Breast epithelium (tissue), 4 donors: ENCODE results near the gene HOXA6. TPM values are rescaled to one million over a fixed set of nuclear protein-coding genes. Genes with fewer than 3 reads are reported as not detected.

Source experiments
- DNase-seq, 2 donors: peaks; one replicate each; pipeline ENCODE4 v3.0.0-alpha.2; 2019; ENCODE audit warnings: low spot score in 2 of 2
- H3K27ac ChIP-seq, 2 donors: fragments of 200-600 bp; sonication (generic) in 1 of 2; one replicate each; pipeline ENCODE4 v1.5.1; 2016 to 2019; ENCODE audit warnings: mild to moderate bottlenecking in 1 of 2
- H3K27me3 ChIP-seq, 2 donors: fragments of 200-600 bp; sonication (generic) in 1 of 2; one replicate each; pipeline versions ENCODE4 v1.5.1 to v1.6.0; 2017 to 2019; ENCODE audit warnings: control low read depth in 1 of 2, mild to moderate bottlenecking in 1 of 2
- H3K36me3 ChIP-seq: fragments of 200-600 bp; one replicate; pipeline ENCODE4 v1.5.1; 2019
- H3K4me1 ChIP-seq, 2 donors: fragments of 200-600 bp; sonication (generic); one replicate each; pipeline ENCODE4 v1.5.1; 2016 to 2019; ENCODE audit warnings: control low read depth in 1 of 2
- H3K4me3 ChIP-seq, 3 donors: fragments of 200-600 bp; sonication (generic); 1 replicate in 2 of 3; 2 replicates in 1 of 3; pipeline ENCODE4 v1.5.1; 2016 to 2019; ENCODE audit warnings: mild to moderate bottlenecking in 3 of 3, moderate library complexity in 2 of 3
- H3K9me3 ChIP-seq, 2 donors: fragments of 200-600 bp; sonication (generic) in 1 of 2; one replicate each; pipeline ENCODE4 v1.5.1; 2016 to 2019; ENCODE audit warnings: control low read depth in 1 of 2
- POLR2A ChIP-seq: fragments of 450-650 bp; IDR thresholded peaks from one replicate; pipeline ENCODE4 v1.6.1; 2016; ENCODE audit warnings: antibody characterized with exemption, mild to moderate bottlenecking, moderate library complexity
- POLR2AphosphoS5 ChIP-seq, 3 donors: sonication (generic); formaldehyde crosslinking; IDR thresholded peaks; one replicate each; pipeline ENCODE4 v1.6.1; 2017; ENCODE audit warnings: antibody characterized with exemption in 3 of 3
- intact Hi-C: fragments of 100-400 bp; cut with DNase I; formaldehyde crosslinking; loops from one replicate; pipeline ENCODE4 v1.15.1; 2023; ENCODE audit warnings: low total_unique reads
- total RNA-seq, 3 donors: library from RNA; depleted of rRNA; stranded (reverse); fragments of >200 nt; gene quantifications; one replicate each; pipeline ENCODE4 v1.1.0, GENCODE V29; 2016
- TF ChIP-seq, protein P1 (sequence below), 3 donors: fragments of 450-650 bp; IDR thresholded peaks; one replicate each; pipeline ENCODE4 v1.5.1; 2016 to 2017; ENCODE audit warnings: antibody characterized with exemption in 3 of 3, mild to moderate bottlenecking in 3 of 3, moderate library complexity in 3 of 3

The HOXA6 gene
- total RNA-seq, 3 donors from 2014 or later, result 7.9 to 16.0 (median 9.0) TPM

DNA sequence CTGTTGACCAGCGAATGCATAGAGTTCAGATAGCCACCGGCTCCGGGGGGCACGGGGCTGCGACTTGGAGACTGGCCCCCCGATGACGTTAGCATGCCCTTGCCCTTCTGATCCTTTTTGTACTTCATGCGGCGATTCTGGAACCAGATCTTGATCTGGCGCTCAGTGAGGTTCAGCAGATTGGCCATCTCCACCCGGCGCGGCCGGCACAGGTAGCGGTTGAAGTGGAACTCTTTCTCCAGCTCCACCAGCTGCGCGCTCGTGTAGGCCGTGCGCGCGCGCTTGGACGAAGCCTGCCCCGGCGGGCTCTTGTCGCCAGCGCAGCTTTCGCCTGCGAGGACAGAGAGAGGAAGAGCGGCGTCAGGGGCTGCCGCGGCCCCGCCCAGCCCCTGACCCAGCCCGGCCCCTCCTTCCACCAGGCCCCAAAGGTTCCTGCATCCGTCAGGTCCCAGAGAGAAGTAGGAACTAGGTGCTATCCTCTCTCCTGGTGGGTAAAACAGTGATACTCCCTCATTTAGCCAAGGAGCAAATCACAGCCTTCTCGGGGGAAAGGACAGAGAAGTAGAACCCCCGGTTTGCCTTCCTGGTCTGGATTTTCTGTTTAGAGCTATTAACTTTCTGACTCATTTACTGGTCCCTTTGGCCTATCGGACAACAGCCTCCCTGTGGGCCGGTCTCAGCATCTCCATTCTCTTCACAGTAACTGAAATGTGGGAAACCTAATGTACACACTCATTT lies 39.0 kb downstream of the HOXA6 start:
- Histone ChIP-seq H3K9me3 (no peaks in the 10 kb centered on the region), H3K4me3 (peak overlapping the region; percentile 33 to 83 (median 67)), H3K36me3 (no peaks in the 10 kb centered on the region), H3K4me1 (no peaks in the 10 kb centered on the region), H3K27ac (peak overlapping the region; percentile 98 to 100), H3K27me3 (no peaks in the 10 kb centered on the region)
- TF ChIP-seq POLR2A (peak; percentile 35), POLR2AphosphoS5 (IDR thresholded peaks at IDR 0.05) (peak; percentile 17 to 83 (median 48))
- TF ChIP-seq, protein P1, sequence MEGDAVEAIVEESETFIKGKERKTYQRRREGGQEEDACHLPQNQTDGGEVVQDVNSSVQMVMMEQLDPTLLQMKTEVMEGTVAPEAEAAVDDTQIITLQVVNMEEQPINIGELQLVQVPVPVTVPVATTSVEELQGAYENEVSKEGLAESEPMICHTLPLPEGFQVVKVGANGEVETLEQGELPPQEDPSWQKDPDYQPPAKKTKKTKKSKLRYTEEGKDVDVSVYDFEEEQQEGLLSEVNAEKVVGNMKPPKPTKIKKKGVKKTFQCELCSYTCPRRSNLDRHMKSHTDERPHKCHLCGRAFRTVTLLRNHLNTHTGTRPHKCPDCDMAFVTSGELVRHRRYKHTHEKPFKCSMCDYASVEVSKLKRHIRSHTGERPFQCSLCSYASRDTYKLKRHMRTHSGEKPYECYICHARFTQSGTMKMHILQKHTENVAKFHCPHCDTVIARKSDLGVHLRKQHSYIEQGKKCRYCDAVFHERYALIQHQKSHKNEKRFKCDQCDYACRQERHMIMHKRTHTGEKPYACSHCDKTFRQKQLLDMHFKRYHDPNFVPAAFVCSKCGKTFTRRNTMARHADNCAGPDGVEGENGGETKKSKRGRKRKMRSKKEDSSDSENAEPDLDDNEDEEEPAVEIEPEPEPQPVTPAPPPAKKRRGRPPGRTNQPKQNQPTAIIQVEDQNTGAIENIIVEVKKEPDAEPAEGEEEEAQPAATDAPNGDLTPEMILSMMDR (IDR thresholded peaks at IDR 0.05), result no peak
- intact Hi-C loops, result no loop called here
- no peak for DNase-seq

DNA sequence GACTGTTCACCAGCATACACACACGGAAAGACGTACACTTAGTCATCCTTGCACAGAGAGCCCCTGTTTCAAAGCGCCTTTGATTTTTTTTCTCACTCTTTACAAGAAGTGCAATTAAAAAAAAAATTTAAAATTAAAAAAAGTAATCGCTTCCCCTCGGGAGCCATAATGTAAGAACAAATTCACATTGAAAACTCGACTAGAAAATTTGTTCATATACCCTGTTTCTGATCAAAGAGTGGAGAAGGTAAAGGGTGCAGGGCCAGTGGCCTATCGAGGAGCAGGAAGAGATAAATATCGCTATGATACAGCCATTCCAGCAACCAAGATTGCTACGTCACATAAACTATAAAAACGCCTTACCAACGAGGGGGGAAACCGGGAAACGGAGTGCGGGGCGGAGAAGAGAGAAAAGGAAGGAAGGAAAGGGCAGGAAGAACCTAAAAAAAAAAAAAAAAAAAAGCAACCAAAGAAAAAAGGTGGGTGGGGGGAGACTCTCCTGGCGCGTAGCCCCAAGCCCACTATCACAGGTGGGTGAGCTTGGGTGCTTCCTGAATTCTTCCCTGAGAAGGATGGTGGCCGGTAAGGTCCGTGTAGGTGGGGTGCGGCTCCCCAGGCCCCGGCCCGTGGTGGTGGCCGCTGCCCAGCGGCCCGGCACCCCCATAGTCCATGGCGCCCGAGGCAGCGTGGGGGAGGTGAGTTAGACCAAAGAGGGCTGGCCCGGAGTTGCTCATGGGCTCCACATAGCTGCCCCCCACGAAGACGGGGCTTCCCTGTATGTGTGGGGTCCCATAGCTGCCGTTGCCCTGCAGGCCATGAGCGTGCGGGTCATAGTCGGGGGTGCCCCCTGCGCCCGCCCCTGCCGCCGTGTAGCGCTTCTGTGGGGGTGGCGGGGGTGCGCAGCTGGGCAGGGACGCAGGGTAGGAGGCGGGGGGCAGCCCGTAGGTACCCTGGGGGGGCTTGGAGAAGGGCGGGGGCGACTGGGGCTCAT lies 39.9 kb downstream of the HOXA6 start:
- no peak for DNase-seq
- intact Hi-C loops, result no loop called here
- Histone ChIP-seq H3K4me3 (peak overlapping the region; percentile 33 to 83 (median 67)), H3K9me3 (no peaks in the 10 kb centered on the region), H3K4me1 (no peaks in the 10 kb centered on the region), H3K27me3 (no peaks in the 10 kb centered on the region), H3K36me3 (no peaks in the 10 kb centered on the region), H3K27ac (peak overlapping the region; percentile 98 to 100)
- TF ChIP-seq POLR2AphosphoS5 (IDR thresholded peaks at IDR 0.05), result no peak
- TF ChIP-seq, protein P1 (IDR thresholded peaks at IDR 0.05), result no peak
- TF ChIP-seq POLR2A, result no peak

DNA sequence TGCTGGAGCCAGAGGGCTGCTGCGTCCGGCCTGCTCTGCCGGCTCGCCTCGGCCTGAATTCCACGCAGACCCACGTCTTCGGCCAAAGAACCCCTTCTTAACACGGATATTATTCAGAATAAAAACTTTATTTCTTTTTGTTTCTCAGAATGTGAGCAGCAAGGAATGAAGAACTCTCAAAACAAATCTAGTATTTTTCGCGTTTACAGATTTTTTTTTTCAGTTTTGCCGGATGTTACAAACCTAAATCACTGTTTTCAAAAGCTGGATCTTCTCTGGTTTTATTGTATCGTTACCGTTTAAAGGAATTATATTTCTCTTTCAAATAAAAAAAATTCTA lies 40.7 kb downstream of the HOXA6 start:
- Histone ChIP-seq H3K27me3 (no peaks in the 10 kb centered on the region), H3K27ac (peak overlapping the region; percentile 94 to 98), H3K36me3 (no peaks in the 10 kb centered on the region), H3K4me3 (peak overlapping the region; percentile 37 to 83 (median 64)), H3K9me3 (no peaks in the 10 kb centered on the region), H3K4me1 (no peaks in the 10 kb centered on the region)
- TF ChIP-seq POLR2AphosphoS5 (IDR thresholded peaks at IDR 0.05) (no peak), POLR2A (no peak)
- TF ChIP-seq, protein P1 (IDR thresholded peaks at IDR 0.05), result no peak
- no peak for DNase-seq
- intact Hi-C loops, result no loop called here

DNA sequence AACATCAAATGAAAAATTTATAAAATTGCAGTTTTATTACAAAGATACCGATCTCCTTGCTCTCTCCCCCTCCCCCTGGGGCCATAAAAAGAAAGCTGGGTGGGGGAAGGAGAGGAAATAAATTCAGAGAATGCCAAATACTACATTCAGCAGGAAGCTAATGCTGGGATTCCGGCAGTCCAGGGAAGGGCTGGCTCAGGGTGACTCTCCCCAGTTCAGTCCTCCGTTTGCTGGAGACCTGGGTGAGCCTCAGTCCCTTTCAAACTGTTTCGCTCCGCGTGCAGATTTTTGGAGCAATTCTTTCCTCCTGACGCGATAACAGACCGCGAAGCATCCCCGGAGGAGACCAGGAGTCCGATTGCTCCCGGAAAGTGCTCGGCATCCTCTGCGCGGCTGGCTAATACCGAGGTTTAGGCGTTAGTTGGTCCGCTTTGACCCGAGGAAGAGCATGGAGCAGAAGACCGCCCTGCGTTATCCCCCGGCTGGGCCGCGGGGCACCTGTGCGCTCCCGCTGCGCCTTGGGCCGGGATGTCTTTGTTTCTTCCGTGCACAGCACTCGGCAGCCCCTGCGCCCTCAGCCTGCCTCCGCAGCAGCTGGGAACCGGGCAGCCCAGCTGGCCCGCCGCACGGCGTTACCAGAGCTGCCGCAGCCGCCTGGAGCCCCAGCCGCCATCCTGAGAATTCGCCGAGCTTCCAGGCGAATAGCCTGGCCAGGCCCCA lies 41.2 kb downstream of the HOXA6 start:
- H3K9me3 ChIP-seq, result no peaks in the 10 kb centered on the region
- no peaks in the 10 kb centered on the region for H3K27me3 ChIP-seq
- intact Hi-C loops, result no loop called here
- TF ChIP-seq POLR2A (no peak), POLR2AphosphoS5 (IDR thresholded peaks at IDR 0.05) (peak in 1 of 3 donors; percentile 28)
- TF ChIP-seq, protein P1 (IDR thresholded peaks at IDR 0.05), result no peak
- H3K27ac ChIP-seq, result peak overlapping the region; percentile 94 to 98
- no peak for DNase-seq
- no peaks in the 10 kb centered on the region for H3K4me1 ChIP-seq
- no peaks in the 10 kb centered on the region for H3K36me3 ChIP-seq
- H3K4me3 ChIP-seq, result peak overlapping the region; percentile 37 to 83 (median 64)
